ENCODE measurements around the gene MOB2. TPM values are rescaled to one million over a fixed set of nuclear protein-coding genes. Genes with fewer than 3 reads are reported as not detected.

Gene MOB2
- total RNA-seq, 1 experiment from 2014 or later: 22.7 TPM

DNA sequence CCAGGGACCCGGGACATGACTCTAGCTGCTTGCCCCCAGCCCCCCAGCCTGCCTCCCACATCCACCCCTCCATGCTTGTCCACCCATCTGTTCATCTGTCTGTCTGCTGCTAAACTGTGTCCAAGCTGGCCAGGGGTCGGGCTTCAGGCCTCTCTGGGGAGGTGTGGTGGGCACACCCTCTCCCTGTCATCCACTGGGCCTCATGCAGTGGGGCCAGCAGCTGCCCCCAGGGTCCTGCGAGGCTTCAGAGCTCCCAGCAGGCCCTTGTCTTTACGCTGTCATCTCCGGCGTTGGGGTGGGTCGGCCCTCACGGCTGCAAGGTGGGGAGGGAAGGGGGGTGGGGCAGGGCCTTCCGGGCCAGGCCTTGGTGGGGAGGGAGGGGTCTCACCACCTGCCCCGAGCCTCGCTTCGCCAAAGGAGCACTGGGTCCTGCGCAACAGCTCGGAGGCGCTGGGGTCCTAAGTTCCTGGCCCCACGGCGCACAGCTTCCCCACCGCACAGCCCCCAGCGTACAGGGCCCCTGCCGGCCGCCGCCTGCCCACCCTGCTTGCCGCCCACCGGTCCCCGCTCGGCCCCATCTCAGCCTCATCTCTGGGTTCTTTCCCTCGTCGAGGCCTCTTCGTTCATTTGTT is 26.7 kb downstream of the MOB2 start:
- H2BK20ac ChIP-seq (ENCODE audit: low read depth, low read length, poor library complexity, severe bottlenecking): no peak overlapping the region
- H3K4ac ChIP-seq (ENCODE audit: low read depth, low read length): no peak overlapping the region
- H2BK120ac ChIP-seq (ENCODE audit: low read depth, low read length, poor library complexity, severe bottlenecking): no peak overlapping the region
- H3K27me3 ChIP-seq (ENCODE audit: insufficient read depth, low read length): no peaks in the 10 kb centered on the region
- H4K20me1 ChIP-seq (ENCODE audit: control insufficient read depth, insufficient read depth, insufficient read length): no peaks in the 10 kb centered on the region
- no peak overlapping the region for H2AFZ ChIP-seq (ENCODE audit: low read length)
- no peak overlapping the region for H3T11ph ChIP-seq (ENCODE audit: low read length)
- no peaks in the 10 kb centered on the region for H3K79me1 ChIP-seq (ENCODE audit: insufficient read depth, low read depth, low read length, poor library complexity, severe bottlenecking)
- H2BK15ac ChIP-seq (ENCODE audit: low read depth, low read length): no peak overlapping the region
- no peak overlapping the region for H2BK12ac ChIP-seq (ENCODE audit: insufficient read length, low read depth, low read length)
- no peak overlapping the region for H4K8ac ChIP-seq (replicated peaks; ENCODE audit: insufficient read length, low read depth, low read length)
- H3K4me1 ChIP-seq (ENCODE audit: insufficient read depth, low read length): no peaks in the 10 kb centered on the region
- no peak overlapping the region for H3K27ac ChIP-seq (ENCODE audit: insufficient read length, low read depth, low read length)
- no peak overlapping the region for H3K4me3 Mint-ChIP-seq
- no peak overlapping the region for H3K14ac ChIP-seq (ENCODE audit: insufficient read depth, low read length)
- no peak for DNase-seq
- no CpG with 5 or more reads among the region's 29 CpGs for WGBS (ENCODE audit: extremely low coverage, insufficient read length, low lambda C conversion rate)
- no peak overlapping the region for H3K4me2 ChIP-seq (ENCODE audit: insufficient read depth, insufficient read length, low read length)
- no peak overlapping the region for H2BK5ac ChIP-seq (ENCODE audit: insufficient read length, low read length)
- no peak overlapping the region for H4K91ac ChIP-seq (ENCODE audit: insufficient read length, low read depth, low read length)
- H3K27ac Mint-ChIP-seq: no peak overlapping the region; a peak in 1 of 7 replicates
- no peak overlapping the region for H4K5ac ChIP-seq (ENCODE audit: insufficient read length, low read depth, low read length)
- H3K36me3 Mint-ChIP-seq (ENCODE audit: insufficient read depth in 1 of 3, low read depth in 3 of 3): peaks cover 2 to 6% (median 5%) of the 10 kb centered on the region in 3 experiments; a peak in 1 of 7 replicates
- H3K23me2 ChIP-seq (ENCODE audit: insufficient read length, low read depth, low read length, poor library complexity, severe bottlenecking): no peaks in the 10 kb centered on the region
- H3K27me3 Mint-ChIP-seq (ENCODE audit: low read depth): no peaks in the 10 kb centered on the region
- no peaks in the 10 kb centered on the region for H3K9me3 ChIP-seq (ENCODE audit: control insufficient read depth, low read depth, low read length)
- no peak overlapping the region for H3K9ac ChIP-seq (ENCODE audit: extremely low read depth, insufficient read length, low read length)
- no peak overlapping the region for H3K23ac ChIP-seq (ENCODE audit: insufficient read length, low read depth, low read length)
- no peak overlapping the region for H2AK5ac ChIP-seq (ENCODE audit: insufficient read length, low read length)
- H3K79me2 ChIP-seq (ENCODE audit: insufficient read depth, low read length): no peaks in the 10 kb centered on the region
- peaks cover 3 to 14% of the 10 kb centered on the region in 2 experiments; a peak in 3 of 4 replicates for H3K4me1 Mint-ChIP-seq
- H3K56ac ChIP-seq (ENCODE audit: insufficient read length, low read depth, low read length): no peak overlapping the region
- no peaks in the 10 kb centered on the region for H3K9me3 Mint-ChIP-seq
- TF ChIP-seq CTCF (conservative IDR thresholded peaks at IDR 0.05): no peak
- no peak overlapping the region for H3K18ac ChIP-seq (ENCODE audit: insufficient read length, low read depth, low read length)
